Heart left ventricle (tissue), 16 donors: ENCODE measurements around the gene KRTAP5-9. TPM values are rescaled to one million over a fixed set of nuclear protein-coding genes. Genes with fewer than 3 reads are reported as not detected.
"Not testable (repeated sequence)": the region's sequence is repeated elsewhere in the genome, so short reads cannot be mapped to it uniquely, and the experiment has no call there.

Source experiments
- ATAC-seq, 4 donors: fragments of 200-7000 bp; cut with Tn5 transposase; one replicate each; pipeline ENCODE4 v1.9.1; 2020 to 2022; ENCODE audit warnings: moderate library complexity in 4 of 4, mild to moderate bottlenecking in 3 of 4, moderate number of reproducible peaks in 1 of 4
- DNase-seq, 5 donors: peaks; one replicate each; pipeline ENCODE4 v3.0.0-alpha.2; 2020
- H3K27ac ChIP-seq, 12 donors: fragments of 200-600 bp; sonication (generic) in 4 of 12; one replicate each; pipeline versions ENCODE4 v1.5.0 to v1.8.0; 2016 to 2022; ENCODE audit warnings: mild to moderate bottlenecking in 2 of 12
- H3K27me3 ChIP-seq, 9 donors: fragments of 200-600 bp; sonication (generic) in 2 of 9; one replicate each; pipeline versions ENCODE4 v1.5.1 to v1.8.0; 2016 to 2022; ENCODE audit warnings: mild to moderate bottlenecking in 3 of 9
- H3K36me3 ChIP-seq, 9 donors: fragments of 200-600 bp; sonication (generic) in 2 of 9; one replicate each; pipeline versions ENCODE4 v1.5.0 to v1.8.0; 2018 to 2022; ENCODE audit warnings: mild to moderate bottlenecking in 2 of 9
- H3K4me1 ChIP-seq, 12 donors: fragments of 200-600 bp; sonication (generic) in 4 of 12; one replicate each; pipeline versions ENCODE4 v1.5.0 to v1.8.0; 2016 to 2022; ENCODE audit warnings: mild to moderate bottlenecking in 3 of 12
- H3K4me3 ChIP-seq, 12 donors: fragments of 200-600 bp; sonication (generic) in 4 of 12; one replicate each; pipeline versions ENCODE4 v1.5.0 to v1.8.0; 2017 to 2022; ENCODE audit warnings: mild to moderate bottlenecking in 9 of 12, moderate library complexity in 4 of 12
- H3K9me3 ChIP-seq, 12 donors: fragments of 200-600 bp; sonication (generic) in 4 of 12; one replicate each; pipeline versions ENCODE4 v1.5.0 to v1.8.0; 2016 to 2022; ENCODE audit warnings: mild to moderate bottlenecking in 1 of 12
- CTCF ChIP-seq, 12 donors: fragments of 200-600 bp; sonication (generic) in 4 of 12; IDR thresholded peaks; one replicate each; pipeline versions ENCODE4 v1.5.0 to v1.8.0; 2018 to 2022; ENCODE audit warnings: antibody characterized with exemption in 12 of 12, mild to moderate bottlenecking in 5 of 12
- POLR2A ChIP-seq, 2 donors: fragments of 450-650 bp; IDR thresholded peaks; one replicate each; pipeline ENCODE4 v1.6.1; 2017; ENCODE audit warnings: antibody characterized with exemption in 2 of 2, mild to moderate bottlenecking in 2 of 2, moderate library complexity in 2 of 2
- WGBS, 4 donors: extraction: QIAGEN DNeasy Blood & Tissue Kit in 2 of 4; methylation state at CpG; one replicate each; pipeline versions ENCODE4 v1.1.5 to v1.1.7; 2013 to 2018; 5-methylcytosine and 5-hydroxymethylcytosine counted together
- intact Hi-C, 10 donors: fragments of 100-400 bp; cut with DNase I; formaldehyde crosslinking; loops; one replicate each; pipeline versions ENCODE4 v1.11.1 to v1.14.2; 2022
- polyA plus RNA-seq, 2 donors: library from polyadenylated mRNA; stranded (reverse); fragments of 200-250 nt; gene quantifications; one replicate each; pipeline ENCODE4 v1.2.3, GENCODE V29; 2013
- total RNA-seq, 9 donors: library from RNA; depleted of rRNA in 2 of 9; stranded (reverse); fragments of >200 nt in 2 of 9; fragmentation: NEBNext Ultra II Directional in 3 of 9; extraction: Animal tissue kit (Norgen Biotek cat#: 25700) in 3 of 9; gene quantifications; one replicate each; pipeline versions ENCODE4 v1.1.0 to v1.2.4, GENCODE V29; 2016 to 2023
- donor health status: ischemic (EF 13 %, LVEDD 7.1; RV severe dilation, severe dysfunction).
- donor health status: healthy with polysubstance abuse.
- donor health status: DM: no; HTN: yes; CAD: no.
- donor health status: DM: no; HTN: no; CAD: no.
- donor health status: ischemic (EF 25% LVEDD 6.9; RV normal size, moderate dysfunction).
- donor health status: ischemic (EF 25% LVEDD 5.7; RV mildly dilated, moderate dysfunction).
- donor health status: healthy.
- donor health status: DM: yes; HTN: yes; CAD: no.
- donor health status: ischemic (EF 35%, LVEDD 5.7; RV mildly dilated, moderate dysfunction).
- donor health status: nonischemic (EF 11% LVEDD 7.7; RV severe dilation, severe dysfunction).
- donor health status: DM: yes; HTN: yes; CAD: no.
- donor health status: PGD.
- donor health status: ischemic (EF 29% LVEDD 5.4; RV normal size, mild dysfunction).
- donor health status: nonischemic (EF 23%, LVEDD 6.1; RV moderate dilation, normal function).

The KRTAP5-9 gene
- total and polyA plus RNA-seq, 11 donors: not detected

- 75 to 82% (median 79%) methylated on average over 11 of the region's 11 CpGs for whole genome bisulfite sequencing, 4 donors
- H3K27me3 ChIP-seq: peaks cover 0 to 40% (median 0%) of the 10 kb centered on the region in 9 donors
- no peaks in the 10 kb centered on the region for H3K9me3 ChIP-seq
- H3K27ac ChIP-seq: no peak overlapping the region
- no peaks in the 10 kb centered on the region for H3K36me3 ChIP-seq
- intact Hi-C loops: no loop called here
- DNase-seq (no peak), ATAC-seq (peak in 1 of 4 donors; percentile 36)
- H3K4me1 ChIP-seq: no peaks in the 10 kb centered on the region
- TF ChIP-seq POLR2A (IDR thresholded peaks at IDR 0.05) (no peak), CTCF (IDR thresholded peaks at IDR 0.05) (no peak)
- H3K4me3 ChIP-seq: no peak overlapping the region
These were observed 24.6 kb downstream of the KRTAP5-9 start for GRCh38 chr11:71572811-71573210.

GRCh38 chr11:71574418-71574817 is 26.2 kb downstream of the KRTAP5-9 start:
- DNase-seq (no peak), ATAC-seq (no peak)
- Histone ChIP-seq H3K36me3 (no peaks in the 10 kb centered on the region), H3K27me3 (peaks cover 0 to 35% (median 0%) of the 10 kb centered on the region in 9 donors), H3K4me1 (no peaks in the 10 kb centered on the region), H3K4me3 (no peak overlapping the region), H3K27ac (no peak overlapping the region), H3K9me3 (no peaks in the 10 kb centered on the region)
- TF ChIP-seq POLR2A (IDR thresholded peaks at IDR 0.05) (no peak), CTCF (IDR thresholded peaks at IDR 0.05) (no peak)
- intact Hi-C loops: no loop called here
- 72 to 74% (median 73%) methylated on average over 5 of the region's 5 CpGs for WGBS, 4 donors

- intact Hi-C loops: no loop called here
- peaks cover 0 to 6% (median 0%) of the 10 kb centered on the region in 12 donors for H3K4me1 ChIP-seq
- no peak overlapping the region for H3K27ac ChIP-seq
- no peaks in the 10 kb centered on the region for H3K9me3 ChIP-seq
- WGBS, 4 donors: 79 to 90% (median 82%) methylated on average over 4 of the region's 4 CpGs
- no peak for ATAC-seq
- peaks cover 0 to 35% (median 0%) of the 10 kb centered on the region in 9 donors for H3K27me3 ChIP-seq
- DNase-seq: no peak
- TF ChIP-seq POLR2A (IDR thresholded peaks at IDR 0.05) (no peak), CTCF (IDR thresholded peaks at IDR 0.05) (no peak)
- H3K4me3 ChIP-seq: no peak overlapping the region
- no peaks in the 10 kb centered on the region for H3K36me3 ChIP-seq
These were observed 27.7 kb downstream of the KRTAP5-9 start for GRCh38 chr11:71575723-71576424.

- H3K4me1 ChIP-seq, intact Hi-C loops, DNase-seq, H3K27ac ChIP-seq, ATAC-seq, H3K9me3 ChIP-seq, H3K36me3 ChIP-seq, H3K4me3 ChIP-seq: not testable (repeated sequence)
- H3K27me3 ChIP-seq: peaks cover 0 to 31% (median 0%) of the 10 kb centered on the region in 9 donors
- WGBS, 4 donors: 89 to 92% (median 91%) methylated on average over 38 to 41 of the region's 41 CpGs
These were observed 28.7 kb downstream of the KRTAP5-9 start for GRCh38 chr11:71576688-71577465.
